Spleen (tissue), 11 donors: Measurements from ENCODE around the gene FBXO41. TPM values are rescaled to one million over a fixed set of nuclear protein-coding genes. Genes with fewer than 3 reads are reported as not detected.

Source experiments
- DNase-seq: peaks from one replicate; pipeline ENCODE4 v3.0.0-alpha.2; 2020
- H3K27ac ChIP-seq, 8 donors: fragments of 200-600 bp; sonication (generic) in 7 of 8; 1 replicate in 4 of 8; 2 replicates in 4 of 8; pipeline versions ENCODE4 v1.5.0 to v1.8.0; 2016 to 2021; ENCODE audit warnings: inconsistent platforms in 4 of 8, mild to moderate bottlenecking in 4 of 8, moderate library complexity in 1 of 8
- H3K27me3 ChIP-seq, 7 donors: fragments of 200-600 bp; sonication (generic) in 6 of 7; replicated peaks in 1 of 7; 1 replicate in 4 of 7; 2 replicates in 3 of 7; pipeline versions ENCODE4 v1.5.0 to v1.8.0; 2016 to 2021; ENCODE audit warnings: inconsistent platforms in 3 of 7, mild to moderate bottlenecking in 1 of 7
- H3K36me3 ChIP-seq, 6 donors: fragments of 200-600 bp; sonication (generic) in 5 of 6; 1 replicate in 4 of 6; 2 replicates in 2 of 6; pipeline versions ENCODE4 v1.5.0 to v1.8.0; 2016 to 2021; ENCODE audit warnings: inconsistent platforms in 2 of 6
- H3K4me1 ChIP-seq, 6 donors: fragments of 200-600 bp; sonication (generic) in 5 of 6; 1 replicate in 3 of 6; 2 replicates in 3 of 6; pipeline versions ENCODE4 v1.5.0 to v1.8.0; 2016 to 2021; ENCODE audit warnings: inconsistent platforms in 3 of 6
- H3K4me3 ChIP-seq, 8 donors: fragments of 200-600 bp; sonication (generic) in 7 of 8; 1 replicate in 4 of 8; 2 replicates in 4 of 8; pipeline versions ENCODE4 v1.5.0 to v1.8.0; 2016 to 2021; ENCODE audit warnings: inconsistent platforms in 4 of 8, mild to moderate bottlenecking in 4 of 8, moderate library complexity in 2 of 8
- H3K9me3 ChIP-seq, 8 donors: fragments of 200-600 bp; sonication (generic) in 7 of 8; 1 replicate in 4 of 8; 2 replicates in 4 of 8; pipeline versions ENCODE4 v1.5.0 to v1.8.0; 2016 to 2021; ENCODE audit warnings: inconsistent platforms in 4 of 8
- CTCF ChIP-seq, 11 experiments: fragments of 200-600 bp in 7 of 11; fragments of 450-650 bp in 4 of 11; sonication (generic) in 4 of 11; IDR thresholded peaks in 8 of 11; conservative IDR thresholded peaks in 3 of 11; 1 replicate in 7 of 11; 2 replicates in 4 of 11; pipeline versions ENCODE4 v1.4.0 to v1.8.0; 2016 to 2021; ENCODE audit warnings: antibody characterized with exemption in 11 of 11, inconsistent platforms in 4 of 11, mild to moderate bottlenecking in 1 of 11
- POLR2A ChIP-seq, 3 donors: fragments of 450-650 bp; IDR thresholded peaks; one replicate each; pipeline ENCODE4 v1.5.1; 2017; ENCODE audit warnings: antibody characterized with exemption in 3 of 3, mild to moderate bottlenecking in 1 of 3
- POLR2AphosphoS5 ChIP-seq, 3 donors: sonication (generic); formaldehyde crosslinking; IDR thresholded peaks; one replicate each; pipeline ENCODE4 v1.5.1; 2017; ENCODE audit warnings: antibody characterized with exemption in 3 of 3
- WGBS, 5 donors: extraction: QIAGEN DNeasy Blood & Tissue Kit in 3 of 5; methylation state at CpG; one replicate each; pipeline versions ENCODE4 v1.1.5 to v1.1.7; 2013 to 2018; 5-methylcytosine and 5-hydroxymethylcytosine counted together
- intact Hi-C: fragments of 100-400 bp; cut with DNase I; formaldehyde crosslinking; loops from one replicate; pipeline ENCODE4 v1.15.0; 2023; ENCODE audit warnings: low total_unique reads
- polyA plus RNA-seq, 3 donors: library from polyadenylated mRNA; stranded (reverse); fragments of 200-250 nt; gene quantifications; one replicate each; pipeline ENCODE4 v1.2.1, GENCODE V29; 2013
- small RNA-seq, 4 donors: library from RNA; depleted of rRNA; stranded (forward); fragments of <200 nt; gene quantifications; one replicate each; pipeline ENCODE3, GENCODE V24; 2016
- total RNA-seq, 7 donors: library from RNA; depleted of rRNA in 3 of 7; stranded (reverse); fragments of >200 nt in 3 of 7; fragmentation: NEBNext Ultra II Directional in 4 of 7; extraction: Animal tissue kit (Norgen Biotek cat#: 25700) in 4 of 7; gene quantifications; one replicate each; pipeline versions ENCODE4 v1.1.0 to v1.2.1, GENCODE V29; 2016 to 2021
- donor health status: healthy with polysubstance abuse.
- donor health status: DM: no; HTN: no; CAD: no; lungs with moderate emphysema.
- donor health status: DM: no; HTN: no; CAD: no.
- donor health status: Bipolar disorder and iron deficiency.
- donor health status: healthy.
- donor health status: DM: no; HTN: no; CAD: no.
- donor health status: DM: yes; HTN: yes; CAD: no.

Gene FBXO41
- total and polyA plus RNA-seq, 10 donors = 4.8 to 15.9 (median 12.6) TPM

DNA sequence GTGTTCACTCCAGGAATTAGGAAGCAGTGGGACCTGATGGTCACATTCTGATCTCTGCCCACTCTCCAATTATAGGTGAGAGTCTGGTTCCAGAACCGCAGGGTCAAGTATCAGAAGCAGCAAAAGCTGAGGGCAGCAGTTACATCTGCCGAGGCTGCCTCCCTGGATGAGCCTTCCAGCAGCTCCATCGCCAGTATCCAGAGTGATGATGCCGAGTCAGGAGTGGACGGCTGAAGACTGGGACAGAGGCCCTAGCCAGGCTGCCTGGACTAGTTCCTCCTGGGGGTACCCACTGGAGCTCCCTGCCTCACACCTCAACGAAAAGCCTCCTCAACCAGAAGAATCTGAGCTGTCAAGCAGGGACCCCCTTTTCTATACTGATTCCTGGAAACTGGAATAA lies 73.6 kb downstream of the FBXO41 start:
- peak; percentile 52 for DNase-seq
- no peak overlapping the region for H3K27ac ChIP-seq
- no peak overlapping the region for H3K4me3 ChIP-seq
- intact Hi-C loops = no loop called here
- H3K4me1 ChIP-seq = peaks cover 20 to 37% (median 31%) of the 10 kb centered on the region in 6 donors
- 79 to 95% (median 91%) methylated on average over 3 to 6 of the region's 6 CpGs for WGBS, 5 donors
- H3K27me3 ChIP-seq = peaks cover 0 to 19% (median 0%) of the 10 kb centered on the region in 7 donors
- H3K9me3 ChIP-seq = no peaks in the 10 kb centered on the region
- H3K36me3 ChIP-seq = no peaks in the 10 kb centered on the region
- TF ChIP-seq POLR2AphosphoS5 (IDR thresholded peaks at IDR 0.05) = no peak
- no peak for TF ChIP-seq POLR2A (IDR thresholded peaks at IDR 0.05)
- no peak for TF ChIP-seq CTCF (IDR thresholded peaks at IDR 0.05 in 8 of 11, conservative IDR thresholded peaks at IDR 0.05 in 3 of 11)

DNA sequence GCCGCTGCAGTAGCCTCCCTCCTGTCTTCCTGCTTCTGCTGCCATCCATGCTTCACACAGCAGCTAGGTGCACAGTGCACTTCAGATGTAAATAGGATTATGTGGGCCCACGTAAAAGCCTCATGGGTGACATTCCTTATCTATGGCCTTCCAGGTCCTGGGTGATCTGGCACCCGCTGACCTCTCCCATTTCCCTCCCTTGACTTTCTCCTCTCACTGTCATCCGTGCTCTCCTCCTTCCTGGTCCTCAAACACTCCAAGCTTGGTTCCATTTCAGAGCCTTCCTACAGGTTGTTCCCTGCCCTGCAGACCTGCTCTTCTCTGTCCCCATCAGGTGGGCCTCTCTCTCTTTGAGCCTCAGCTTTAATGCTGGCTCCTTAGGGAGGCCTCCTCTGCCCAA lies 74.3 kb downstream of the FBXO41 start:
- 77 to 95% (median 82%) methylated on average over 4 of the region's 4 CpGs for WGBS, 5 donors
- H3K27ac ChIP-seq = no peak overlapping the region
- H3K36me3 ChIP-seq = no peaks in the 10 kb centered on the region
- intact Hi-C loops = no loop called here
- DNase-seq = no peak
- H3K4me3 ChIP-seq = no peak overlapping the region
- peaks cover 0 to 26% (median 0%) of the 10 kb centered on the region in 7 donors for H3K27me3 ChIP-seq
- TF ChIP-seq POLR2AphosphoS5 (IDR thresholded peaks at IDR 0.05) (no peak), POLR2A (IDR thresholded peaks at IDR 0.05) (no peak), CTCF (IDR thresholded peaks at IDR 0.05 in 8 of 11, conservative IDR thresholded peaks at IDR 0.05 in 3 of 11) (no peak)
- H3K4me1 ChIP-seq = peaks cover 15 to 30% (median 25%) of the 10 kb centered on the region in 6 donors
- no peaks in the 10 kb centered on the region for H3K9me3 ChIP-seq

DNA sequence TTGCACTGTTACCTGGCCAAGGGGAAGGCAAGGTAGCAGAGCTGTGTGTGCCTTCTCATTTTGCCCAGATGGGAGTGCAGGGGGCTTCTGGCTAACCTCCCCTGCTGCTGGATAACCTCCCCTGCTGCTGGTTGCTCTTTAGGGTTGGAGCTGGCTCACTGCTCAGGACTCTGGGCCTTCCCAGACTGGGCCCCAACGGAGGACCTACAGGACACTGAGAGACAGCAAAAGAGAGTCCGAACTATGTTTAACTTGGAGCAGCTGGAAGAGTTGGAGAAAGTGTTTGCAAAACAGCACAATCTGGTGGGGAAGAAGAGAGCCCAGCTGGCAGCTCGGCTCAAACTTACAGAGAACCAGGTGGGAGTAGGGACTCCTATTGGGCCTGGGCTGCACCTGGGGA lies 76.0 kb downstream of the FBXO41 start:
- no peak for DNase-seq
- TF ChIP-seq POLR2A (IDR thresholded peaks at IDR 0.05) (no peak), POLR2AphosphoS5 (IDR thresholded peaks at IDR 0.05) (no peak), CTCF (IDR thresholded peaks at IDR 0.05 in 8 of 11, conservative IDR thresholded peaks at IDR 0.05 in 3 of 11) (no peak)
- WGBS, 5 donors = 65 to 93% (median 85%) methylated on average over 3 of the region's 3 CpGs
- Histone ChIP-seq H3K27me3 (peaks cover under 1 to 44% (median 12%) of the 10 kb centered on the region in 7 donors), H3K27ac (no peak overlapping the region), H3K4me3 (no peak overlapping the region), H3K4me1 (peaks cover 6 to 17% (median 13%) of the 10 kb centered on the region in 6 donors), H3K36me3 (no peaks in the 10 kb centered on the region), H3K9me3 (no peaks in the 10 kb centered on the region)
- intact Hi-C loops = no loop called here

GRCh38 chr2:73205611-73206010 lies 78.7 kb downstream of the FBXO41 start:
- Histone ChIP-seq H3K27me3 (peaks cover 8 to 70% (median 36%) of the 10 kb centered on the region in 7 donors), H3K4me1 (peaks cover 10 to 20% (median 17%) of the 10 kb centered on the region in 6 donors), H3K27ac (no peak overlapping the region), H3K36me3 (no peaks in the 10 kb centered on the region), H3K4me3 (no peak overlapping the region), H3K9me3 (no peaks in the 10 kb centered on the region)
- DNase-seq = no peak
- WGBS, 5 donors = 83 to 92% (median 87%) methylated on average over 6 of the region's 6 CpGs
- TF ChIP-seq CTCF (IDR thresholded peaks at IDR 0.05 in 8 of 11, conservative IDR thresholded peaks at IDR 0.05 in 3 of 11) (no peak), POLR2AphosphoS5 (IDR thresholded peaks at IDR 0.05) (no peak), POLR2A (IDR thresholded peaks at IDR 0.05) (no peak)
- intact Hi-C loops = no loop called here

Small RNAs within 50 kb of the gene (small RNA-seq; reads per million reads assigned to genes)
- gene RNU6-111P = 0 reads per million in 4 donors

Other genes starting within 250 kb of the FBXO41 start
- 10 to 100 TPM; 18.8 to 41.4 (median 29.0) TPM for gene SFXN5, start 212.8 kb downstream of the FBXO41 start, total RNA-seq
- gene SFXN5, start 212.8 kb downstream of the FBXO41 start, polyA plus RNA-seq = 1 to 10 TPM; 2.6 to 9.0 (median 5.4) TPM
- gene RAB11FIP5, start 171.5 kb downstream of the FBXO41 start, total RNA-seq = 100 to 1,000 TPM in 4 of 7 donors, 10 to 100 TPM in 3; 43.2 to 127 (median 101) TPM
- gene RAB11FIP5, start 171.5 kb downstream of the FBXO41 start, polyA plus RNA-seq = 10 to 100 TPM in 2 of 3 donors, 1 to 10 TPM in 1; 9.5 to 42.9 (median 14.2) TPM
- gene NOTO, start 81.9 kb downstream of the FBXO41 start, total RNA-seq = not detected
- not detected for gene NOTO, start 81.9 kb downstream of the FBXO41 start, polyA plus RNA-seq
- 10 to 100 TPM; 12.3 to 27.1 (median 17.8) TPM for gene SMYD5, start 70.2 kb downstream of the FBXO41 start, total RNA-seq
- gene SMYD5, start 70.2 kb downstream of the FBXO41 start, polyA plus RNA-seq = 10 to 100 TPM; 14.6 to 22.7 (median 17.8) TPM
- gene PRADC1, start 51.2 kb downstream of the FBXO41 start, total RNA-seq = 10 to 100 TPM; 12.8 to 27.1 (median 22.8) TPM
- 10 to 100 TPM; 10.4 to 29.5 (median 21.0) TPM for gene PRADC1, start 51.2 kb downstream of the FBXO41 start, polyA plus RNA-seq
- 100 to 1,000 TPM; 122 to 184 (median 148) TPM for gene CCT7, start 50.2 kb downstream of the FBXO41 start, total RNA-seq
- 100 to 1,000 TPM; 112 to 165 (median 152) TPM for gene CCT7, start 50.2 kb downstream of the FBXO41 start, polyA plus RNA-seq
- not detected for gene EGR4, start 9.1 kb upstream of the FBXO41 start, total RNA-seq
- under 1 TPM in 2 of 3 donors, not detected in 1; 0.02 to 0.03 TPM for gene EGR4, start 9.1 kb upstream of the FBXO41 start, polyA plus RNA-seq
- gene ALMS1, start 101.4 kb upstream of the FBXO41 start, total RNA-seq = 10 to 100 TPM; 12.8 to 34.2 (median 21.4) TPM
- gene ALMS1, start 101.4 kb upstream of the FBXO41 start, polyA plus RNA-seq = 1 to 10 TPM; 3.8 to 4.6 (median 4.4) TPM